ENCODE data around the gene CUEDC2.

CUEDC2 gene

DNA sequence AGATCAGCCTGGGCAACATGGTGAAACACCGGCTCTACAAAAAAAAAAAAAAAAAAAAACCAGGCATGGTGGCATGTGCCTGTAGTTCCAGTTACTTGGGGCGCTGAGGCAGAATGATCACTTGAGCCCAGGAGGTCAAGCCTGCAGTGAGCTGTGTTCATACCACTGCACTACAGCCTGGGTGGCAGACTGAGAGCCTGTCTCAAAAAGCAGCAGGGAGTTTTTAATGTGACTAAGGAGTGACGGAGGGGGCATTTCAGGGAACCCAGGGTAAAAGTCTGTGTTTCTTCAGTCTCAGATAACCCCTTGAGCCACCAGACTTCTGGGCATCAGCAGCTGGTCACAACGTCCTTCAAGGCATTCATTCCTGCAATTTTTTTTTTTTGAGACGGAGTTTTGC lies 21.1 kb upstream of the CUEDC2 start:
- no peak for DNase-seq

DNA sequence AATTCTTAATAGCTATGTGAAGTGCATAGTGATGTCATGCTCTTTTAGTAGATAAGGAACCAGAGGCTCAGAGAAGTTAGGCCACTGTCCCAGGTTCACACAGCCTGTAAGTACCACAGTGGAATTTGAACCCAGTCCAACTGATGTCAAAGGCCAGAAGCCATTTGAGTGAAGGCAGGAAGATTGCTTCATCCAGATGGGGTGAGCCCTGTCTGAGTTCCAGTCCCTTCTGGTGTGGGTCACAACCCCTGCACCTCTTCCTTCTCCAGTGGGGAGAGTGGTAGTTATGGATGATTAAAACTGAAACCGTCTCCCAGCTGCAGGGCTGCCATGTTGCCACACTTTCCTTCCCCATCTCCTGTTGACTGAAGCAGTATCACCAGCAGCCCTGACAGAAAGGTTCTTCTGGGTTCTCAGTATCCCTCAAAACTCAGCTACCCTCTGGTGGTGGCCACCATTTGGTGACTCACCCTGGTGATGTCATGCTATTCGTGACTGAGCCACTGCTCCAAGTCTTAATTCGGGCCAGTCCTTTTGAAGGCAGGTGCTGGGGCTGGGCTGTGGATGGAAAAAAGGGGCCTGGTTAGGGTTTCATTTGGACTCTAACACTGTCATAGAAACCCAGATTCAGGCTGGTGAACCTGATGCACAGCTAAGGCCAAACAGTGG lies 20.4 kb upstream of the CUEDC2 start:
- no peak for DNase-seq

DNA sequence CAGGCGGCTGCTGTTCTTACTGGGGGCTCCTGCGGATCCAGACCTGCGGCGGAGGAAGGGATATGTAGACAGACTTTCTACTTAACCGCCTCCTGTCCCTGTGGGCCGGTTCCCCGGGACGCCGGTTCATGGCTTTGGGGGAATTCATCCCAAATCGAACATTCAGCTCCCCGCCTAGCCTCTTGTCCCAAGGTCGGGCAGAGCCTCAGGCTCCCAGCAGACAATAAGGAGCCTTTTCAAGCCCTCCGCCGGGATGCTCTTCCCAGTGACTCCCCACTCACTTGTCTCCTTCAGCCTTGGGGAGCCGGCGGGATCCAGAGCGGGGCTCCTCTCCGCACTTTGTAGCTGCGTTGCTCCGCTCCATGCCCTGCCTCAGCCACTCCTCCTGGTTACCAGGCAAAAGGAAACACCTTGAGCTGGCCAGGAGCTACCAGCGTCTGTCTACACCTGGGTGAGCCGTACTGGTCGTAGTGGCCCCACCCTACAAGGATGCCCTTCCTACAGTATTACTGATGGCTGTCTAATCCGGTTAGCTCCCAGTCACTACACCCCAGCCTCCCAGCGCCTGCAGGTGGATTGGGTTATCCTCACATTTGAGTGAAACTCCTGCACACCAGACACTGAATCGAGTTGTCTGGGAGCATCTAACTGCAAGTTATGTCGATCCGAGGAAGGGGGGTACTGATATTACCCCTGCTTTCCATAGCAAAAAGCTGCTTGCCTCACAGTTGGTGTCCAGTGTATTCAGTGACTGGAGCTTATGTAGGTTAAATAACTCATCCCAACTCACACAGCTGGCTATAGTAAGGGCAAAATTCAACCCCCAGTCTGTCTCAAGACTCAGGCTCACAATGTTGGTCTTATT lies 19.0 kb upstream of the CUEDC2 start, which contains the start of gene C10orf95:
TSS of gene C10orf95 (minus strand) at position 439 of the 865 bp plus-strand sequence. CDS start 450 bp downstream, outside the sequence.
- no peak for DNase-seq

DNA sequence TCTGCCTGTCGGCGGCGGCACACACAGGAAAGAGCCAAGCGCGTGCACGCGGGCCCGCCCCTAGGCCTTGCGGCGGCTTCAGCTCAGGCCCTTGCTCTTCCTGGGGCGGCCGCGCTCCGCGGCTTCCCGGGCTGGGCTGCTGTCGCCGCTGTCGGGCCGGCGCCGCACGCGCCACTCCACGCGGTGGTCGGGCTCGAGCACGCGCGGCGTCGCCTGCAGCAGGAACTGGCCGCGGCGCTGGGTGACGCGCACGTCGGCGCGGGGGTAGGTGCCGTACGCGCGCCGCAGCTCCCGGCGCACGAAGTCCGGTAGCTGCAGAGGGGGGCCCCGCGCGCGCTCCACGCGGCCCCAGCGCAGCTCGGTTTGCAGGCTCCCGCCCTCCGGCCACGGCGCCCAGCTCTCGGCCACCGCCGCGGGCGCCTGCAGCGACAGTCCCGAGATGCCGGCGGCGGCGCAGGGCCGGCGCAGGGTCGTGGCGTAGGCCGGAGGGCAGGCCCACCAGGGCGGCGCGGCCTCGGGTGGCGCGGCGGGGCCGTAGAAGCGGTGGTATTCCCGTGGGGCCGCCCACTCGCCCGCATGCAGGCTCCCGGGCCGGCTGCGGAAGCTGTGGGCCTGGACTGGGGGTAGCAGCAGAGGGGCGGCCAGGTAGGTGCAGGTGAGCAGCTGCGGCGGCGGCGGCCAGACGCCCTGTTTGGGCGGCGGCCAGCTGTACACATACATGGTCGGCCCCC lies 18.2 kb upstream of the CUEDC2 start:
- DNase-seq = peak; percentile 60

DNA sequence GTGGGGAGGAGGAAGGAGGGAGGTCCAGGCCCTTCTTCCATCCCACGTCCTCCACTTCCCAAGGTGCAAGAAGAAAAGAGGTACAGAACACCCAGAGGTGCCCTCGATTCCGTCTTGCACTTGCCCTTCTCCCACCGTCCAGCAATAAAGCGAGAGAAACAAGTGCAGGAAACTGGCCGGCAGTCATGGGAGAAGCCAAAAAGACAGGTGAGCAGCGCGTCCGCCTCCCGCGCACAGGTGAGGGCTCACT lies 17.7 kb upstream of the CUEDC2 start:
- DNase-seq = no peak

DNA sequence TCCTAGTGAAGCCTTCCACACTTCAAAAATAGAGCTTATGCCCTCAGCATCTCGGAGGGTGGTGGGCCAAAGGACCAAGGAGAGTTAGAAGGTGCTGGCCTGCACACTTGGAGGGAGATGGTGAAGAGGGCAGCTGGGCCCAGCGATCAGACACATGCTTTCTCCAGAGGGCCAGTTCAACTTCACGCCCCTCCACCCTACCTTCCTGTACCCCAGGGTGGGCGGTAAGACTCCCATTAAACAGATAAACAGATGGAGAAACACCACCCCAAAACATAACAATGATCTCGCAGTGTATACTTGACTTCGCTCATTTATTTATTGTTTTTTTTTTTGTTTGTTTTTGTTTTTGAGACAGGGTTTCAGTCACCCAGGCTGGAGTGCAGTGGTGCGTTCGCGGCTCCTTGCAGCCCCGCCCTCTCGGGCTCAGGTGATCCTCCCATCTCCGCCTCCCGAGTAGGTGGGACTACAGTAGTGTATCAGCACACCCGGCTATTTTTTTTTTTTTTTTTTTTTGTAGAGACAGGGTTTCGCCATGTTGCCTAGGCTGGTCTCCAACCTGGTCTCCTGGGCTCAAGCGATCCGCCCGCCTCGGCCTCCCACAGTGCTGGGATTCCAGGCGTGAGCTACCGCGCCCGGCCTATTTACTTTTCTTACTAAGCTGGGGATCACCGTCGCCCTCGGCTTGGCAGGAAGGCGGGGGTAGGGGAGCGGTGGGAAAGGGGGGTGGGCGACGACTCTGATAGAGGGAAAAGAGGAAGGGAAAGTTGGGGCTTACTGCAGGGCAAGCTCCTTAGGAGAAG lies 17.1 kb upstream of the CUEDC2 start:
- DNase-seq = peak; percentile 54

DNA sequence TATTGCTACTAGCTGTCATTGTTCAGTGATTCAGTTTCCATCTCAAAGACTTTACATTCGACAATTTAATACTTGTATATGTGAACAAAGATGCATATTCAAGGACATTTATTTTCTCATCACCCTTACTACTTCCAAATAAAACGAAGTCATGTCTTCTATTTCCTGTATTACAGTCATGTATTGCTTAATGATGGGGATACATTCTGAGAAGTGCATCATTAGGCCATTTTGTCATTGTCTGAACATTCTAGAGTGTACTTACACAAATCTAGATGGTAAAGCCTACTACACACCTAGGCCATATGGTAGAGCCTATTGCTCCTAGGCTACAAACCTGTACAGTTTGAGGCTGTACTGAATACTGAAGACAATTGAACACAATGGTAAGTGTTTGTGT lies 12.5 kb upstream of the CUEDC2 start:
- no peak for DNase-seq

DNA sequence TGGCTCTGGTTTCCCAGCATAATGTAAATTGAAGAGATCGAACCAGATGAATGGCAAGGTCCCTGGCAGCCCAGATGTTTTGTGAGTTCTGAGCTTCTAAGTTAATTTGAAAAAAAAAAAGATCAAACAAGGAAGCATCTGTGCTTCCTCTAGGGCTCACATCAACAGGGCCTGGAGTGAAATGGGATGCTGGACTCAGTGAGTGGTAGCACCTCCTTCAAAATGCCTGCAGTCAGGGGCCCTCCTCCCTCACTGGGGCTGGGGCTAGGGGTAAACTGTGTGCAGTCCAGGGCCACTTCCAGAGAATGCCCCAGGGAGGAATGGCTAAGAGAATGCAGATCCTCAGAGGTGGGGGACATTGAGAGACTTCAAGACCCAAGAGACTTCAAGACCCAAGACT lies 6.0 kb upstream of the CUEDC2 start:
- no peak for DNase-seq

DNA sequence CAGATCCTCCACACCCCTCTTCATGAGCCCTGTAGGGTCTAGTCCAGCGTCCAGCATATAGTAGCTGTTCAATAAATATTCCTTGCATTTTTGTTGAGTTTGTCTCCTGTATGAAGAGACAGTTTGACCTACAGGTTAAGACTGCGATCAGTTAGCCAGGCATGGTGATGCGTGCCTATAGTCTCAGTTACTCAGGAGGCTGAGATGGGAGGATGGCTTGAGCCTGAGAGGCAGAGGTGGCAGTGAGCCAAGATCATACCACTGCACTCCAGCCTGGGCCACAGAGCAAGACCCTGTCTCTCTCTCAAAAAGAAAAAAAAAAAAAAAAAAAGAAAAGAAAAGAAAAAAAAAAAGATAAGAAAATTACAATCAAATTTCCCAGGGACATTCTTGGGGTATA lies 5.1 kb upstream of the CUEDC2 start:
- no peak for DNase-seq

DNA sequence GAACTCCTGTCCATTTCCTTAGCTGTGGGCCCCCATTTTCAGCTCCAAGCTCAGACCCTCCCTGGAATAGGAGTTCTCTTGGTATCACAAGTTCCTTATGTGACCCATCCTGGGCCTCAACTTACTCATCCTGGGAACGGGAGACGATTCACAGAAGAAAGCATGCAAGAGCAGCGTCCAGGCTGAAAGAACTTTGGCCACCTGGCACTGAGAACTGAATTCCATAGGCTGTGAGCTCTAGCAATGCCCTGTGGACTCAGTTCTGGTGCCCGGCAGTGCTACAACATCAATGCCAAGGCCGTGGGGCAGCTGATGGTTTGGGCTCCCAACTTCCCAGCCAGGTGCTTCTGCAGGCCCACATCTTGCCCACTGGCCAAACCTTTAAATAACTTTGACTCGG lies 3.9 kb upstream of the CUEDC2 start:
- no peak for DNase-seq

DNA sequence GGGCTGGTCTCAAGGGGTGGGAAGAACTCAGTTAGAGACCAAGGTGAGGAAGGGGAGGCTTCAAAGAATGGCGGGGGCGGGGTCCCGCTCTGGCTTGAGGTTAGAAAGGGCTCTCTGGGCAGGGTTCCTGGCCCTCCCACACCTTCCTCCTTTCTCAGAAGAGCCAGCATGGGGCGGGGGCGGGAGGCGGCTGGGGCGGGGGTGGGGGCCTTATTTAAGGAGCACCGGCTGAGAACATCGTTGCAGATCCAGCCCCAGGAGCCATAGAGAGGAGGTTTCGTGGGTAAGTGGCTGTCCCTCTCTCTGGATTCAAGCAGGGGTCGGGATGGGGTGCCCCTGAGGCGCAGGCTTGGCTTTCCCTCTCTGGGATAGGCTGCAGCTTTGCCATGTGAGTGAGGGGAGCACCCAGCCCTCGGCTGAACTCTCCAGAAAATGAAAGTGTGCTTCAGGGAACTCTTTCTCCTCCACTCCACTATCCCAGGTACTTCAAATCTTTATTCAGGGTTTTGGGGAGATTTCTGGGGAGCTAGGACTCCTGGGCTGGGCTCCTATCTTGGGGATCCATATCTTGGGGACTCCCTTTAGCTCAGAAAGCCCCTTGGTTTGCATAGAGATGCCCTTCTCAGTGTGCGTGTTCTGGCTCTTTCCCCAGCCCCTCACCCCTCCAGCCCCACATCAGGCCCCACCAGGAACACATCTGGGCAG lies 3.3 kb upstream of the CUEDC2 start:
- DNase-seq = no peak

DNA sequence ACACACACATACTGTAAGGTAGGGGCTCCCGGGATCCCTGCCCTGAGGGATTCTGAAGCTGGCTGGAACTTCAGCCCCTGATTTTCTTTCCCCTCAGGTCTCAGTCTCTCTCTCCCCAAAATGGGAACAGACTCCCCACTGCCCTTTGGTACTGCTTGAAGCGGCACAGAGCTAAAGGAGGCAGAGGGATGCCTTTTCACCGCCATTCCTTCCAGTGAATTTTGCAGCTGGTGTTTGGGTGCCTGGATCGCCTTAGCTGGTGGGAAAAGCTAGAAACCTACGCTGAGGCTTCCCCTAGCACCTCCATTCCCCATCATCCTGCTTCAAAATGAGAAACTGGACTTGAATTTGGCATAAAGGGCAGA lies 2.7 kb upstream of the CUEDC2 start:
- DNase-seq = no peak

DNA sequence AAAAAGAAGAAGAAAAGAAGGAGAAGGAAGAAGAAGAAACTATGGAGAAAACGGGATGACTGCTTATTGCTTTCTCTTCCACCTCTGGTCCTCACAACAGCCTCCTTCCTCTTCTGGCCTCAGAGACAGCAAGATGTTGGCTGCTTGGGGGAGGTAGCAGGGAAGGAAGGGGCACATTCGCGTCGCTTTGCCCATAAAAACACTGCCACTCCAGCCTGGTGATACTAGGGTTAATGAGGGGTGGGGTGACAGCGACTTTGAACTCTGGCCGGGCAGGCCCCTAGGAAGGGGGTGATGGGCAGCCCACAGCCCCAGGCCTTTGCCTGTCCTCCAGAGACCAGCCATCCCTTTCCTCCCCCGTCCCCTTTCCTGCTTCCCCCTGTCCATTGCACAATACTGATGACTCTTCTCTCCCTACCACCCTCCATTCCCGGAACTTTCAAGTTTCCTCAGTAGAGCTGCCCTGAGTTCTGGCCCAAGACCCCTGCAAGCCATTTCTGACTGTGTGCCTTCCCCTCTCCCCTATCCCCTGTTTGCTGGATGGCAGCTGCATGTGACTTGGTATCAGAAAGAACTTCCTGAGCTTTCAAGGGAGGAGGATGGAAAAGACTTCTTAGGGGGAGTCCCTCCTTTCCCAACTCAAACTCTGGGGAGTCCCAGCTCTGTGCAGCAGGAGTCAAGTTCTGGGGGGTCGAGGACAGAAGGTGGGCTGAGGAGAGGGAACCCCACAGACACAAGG lies 2.2 kb upstream of the CUEDC2 start:
- DNase-seq = no peak

DNA sequence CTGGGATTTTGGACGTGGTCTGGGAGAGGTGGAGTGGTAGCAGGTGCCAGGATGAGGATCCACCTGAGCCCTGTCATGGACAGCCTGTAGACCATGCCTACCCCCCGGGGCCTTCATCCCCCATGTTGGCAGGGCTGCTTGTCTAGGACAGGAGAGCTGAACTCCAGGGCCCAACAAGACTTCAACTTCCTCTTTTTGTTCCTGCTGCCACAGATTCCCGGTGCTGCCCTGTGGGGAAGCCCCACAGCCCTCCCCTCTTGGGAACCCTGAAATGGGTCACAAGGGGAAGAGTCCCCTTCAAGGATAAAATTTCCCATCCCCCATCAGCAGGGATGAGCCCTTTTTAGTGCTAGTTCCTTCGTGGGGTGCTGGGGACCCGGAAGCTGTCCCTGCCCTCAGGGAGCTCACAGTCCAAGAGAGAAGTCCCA lies 1.3 kb upstream of the CUEDC2 start:
- DNase-seq = no peak

DNA sequence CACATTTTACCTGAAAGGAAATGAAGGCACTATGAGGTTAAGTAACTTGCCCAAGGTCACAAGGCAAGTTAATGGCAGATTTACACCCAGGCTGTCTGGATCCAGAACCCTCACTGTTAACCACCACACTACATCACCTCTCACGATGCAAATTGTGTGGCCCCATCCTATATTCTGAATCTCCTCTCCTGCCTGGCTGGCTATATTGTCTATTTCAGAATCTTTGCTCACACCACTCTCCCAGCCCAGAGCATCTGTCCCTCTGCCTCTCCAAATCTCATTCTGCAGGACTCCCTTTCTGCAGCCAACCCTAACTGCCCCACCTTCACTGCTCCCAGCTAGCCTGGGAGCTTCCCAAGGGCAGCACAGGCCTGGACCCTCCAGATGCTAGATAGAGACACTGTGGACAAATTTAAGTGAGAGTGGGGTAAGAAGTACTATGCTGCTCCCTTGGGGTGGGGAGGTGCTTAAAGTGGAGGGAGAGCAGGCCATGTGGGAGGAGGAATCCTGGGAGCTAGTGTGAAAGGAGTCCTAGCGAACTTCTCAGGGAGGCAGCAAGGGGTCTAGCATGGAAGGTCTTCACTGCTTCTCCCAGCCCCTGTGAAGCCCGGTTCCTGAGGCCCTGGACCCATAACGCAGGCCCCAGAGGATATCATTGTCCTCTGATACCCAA lies 786 bp downstream of the CUEDC2 start:
- no peak for DNase-seq

DNA sequence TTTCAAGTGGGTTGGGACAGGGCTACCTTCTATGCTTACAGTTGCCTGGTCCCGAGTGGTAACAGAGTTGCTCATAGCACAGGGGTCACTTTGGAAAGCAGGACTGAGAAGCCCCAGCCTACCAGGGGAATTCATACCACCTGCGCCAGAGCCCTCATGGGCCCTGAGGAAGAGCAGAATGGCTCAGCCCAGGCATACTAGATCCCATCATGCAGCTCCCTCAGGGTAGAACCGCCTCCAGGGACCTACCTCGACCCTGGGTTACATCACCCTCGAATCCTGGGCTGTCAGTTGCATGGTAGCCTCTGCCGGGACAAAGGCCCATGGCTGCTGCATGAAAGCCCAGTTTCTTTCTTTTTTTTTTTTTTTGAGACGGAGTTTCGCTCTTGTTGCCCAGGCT lies 2.9 kb downstream of the CUEDC2 start:
- DNase-seq = no peak

DNA sequence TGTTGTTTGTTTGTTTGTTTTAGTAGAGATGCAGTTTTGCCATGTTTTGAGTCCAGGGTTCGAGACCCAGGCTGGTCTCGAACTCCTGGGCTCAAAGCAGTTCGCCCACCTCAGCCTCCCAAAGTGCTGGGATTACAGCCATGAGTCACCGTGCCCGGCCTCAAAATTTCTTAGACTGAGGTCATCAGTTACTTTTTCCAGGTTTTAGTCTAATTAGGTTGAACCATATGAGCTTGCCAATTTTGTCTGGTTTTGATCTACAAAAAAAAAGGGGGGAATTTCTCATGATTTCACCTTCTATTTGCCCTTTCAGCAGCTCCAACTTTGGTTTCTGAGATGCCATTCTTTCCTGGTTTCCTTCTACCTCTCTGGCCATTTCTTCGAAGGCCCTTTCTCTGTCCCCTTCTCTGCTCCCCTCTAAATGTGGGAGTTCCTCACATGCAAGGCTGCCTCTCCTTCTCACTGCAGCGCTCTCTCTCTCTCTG lies 5.5 kb downstream of the CUEDC2 start:
- no peak for DNase-seq

DNA sequence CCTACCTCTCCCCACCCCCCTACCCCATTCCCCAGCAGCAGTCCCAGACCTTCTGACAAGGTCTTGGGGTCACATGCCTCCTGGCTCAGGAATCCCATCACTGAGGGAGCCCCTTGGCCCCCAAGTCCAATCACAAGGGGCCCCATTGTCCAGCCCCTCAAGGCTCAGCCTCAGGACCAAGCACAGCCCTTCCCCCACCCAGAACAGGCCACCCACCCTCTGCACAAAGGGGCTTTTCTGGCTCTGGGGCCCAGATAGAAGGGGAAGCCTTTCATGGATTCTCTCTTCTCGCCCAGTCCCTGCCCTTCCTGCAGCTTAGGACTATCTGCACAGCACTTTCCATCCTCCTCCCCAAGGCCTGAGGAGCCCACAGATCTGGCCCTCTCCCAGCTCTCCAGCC lies 6.9 kb downstream of the CUEDC2 start:
- DNase-seq = no peak

DNA sequence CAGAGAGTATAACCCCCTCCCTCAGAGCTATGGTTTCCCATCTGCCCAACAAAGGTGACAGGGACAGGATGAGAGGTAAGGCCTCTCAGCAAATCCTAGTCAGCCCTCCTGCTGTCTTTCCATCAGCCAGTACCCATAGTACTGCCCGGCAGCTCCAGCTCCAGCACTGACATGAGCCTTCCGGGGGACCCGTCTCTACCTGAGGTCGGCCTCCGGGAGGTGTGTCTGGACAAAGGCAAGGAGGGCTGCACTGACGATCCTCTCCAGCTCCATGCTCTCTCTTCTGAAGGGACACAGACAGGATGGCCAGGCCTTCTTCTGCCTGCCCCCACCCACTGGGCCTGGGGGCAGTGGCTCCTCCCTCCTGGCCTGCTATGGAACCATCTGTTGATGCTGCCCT lies 7.5 kb downstream of the CUEDC2 start:
- no peak for DNase-seq

DNA sequence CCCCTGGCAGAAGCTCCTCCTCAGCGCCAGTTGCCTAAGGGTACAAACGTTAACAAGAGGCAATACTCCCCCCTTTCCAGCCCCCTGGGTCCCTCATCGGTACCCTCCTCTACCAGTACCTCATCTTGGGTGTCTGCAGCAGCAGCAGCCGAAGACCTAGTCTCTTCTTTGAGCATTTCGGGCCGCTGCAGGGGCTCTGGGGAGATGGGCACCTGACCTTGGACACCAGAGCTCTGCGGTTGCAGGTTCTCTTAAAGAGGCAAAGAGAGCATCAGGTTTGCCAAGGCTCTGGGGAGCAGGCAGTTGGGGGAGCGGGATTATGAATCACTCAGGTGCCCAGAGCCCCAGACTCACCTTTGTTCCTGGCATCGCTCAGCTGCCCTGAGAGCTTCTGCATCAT lies 8.2 kb downstream of the CUEDC2 start:
- no peak for DNase-seq

DNA sequence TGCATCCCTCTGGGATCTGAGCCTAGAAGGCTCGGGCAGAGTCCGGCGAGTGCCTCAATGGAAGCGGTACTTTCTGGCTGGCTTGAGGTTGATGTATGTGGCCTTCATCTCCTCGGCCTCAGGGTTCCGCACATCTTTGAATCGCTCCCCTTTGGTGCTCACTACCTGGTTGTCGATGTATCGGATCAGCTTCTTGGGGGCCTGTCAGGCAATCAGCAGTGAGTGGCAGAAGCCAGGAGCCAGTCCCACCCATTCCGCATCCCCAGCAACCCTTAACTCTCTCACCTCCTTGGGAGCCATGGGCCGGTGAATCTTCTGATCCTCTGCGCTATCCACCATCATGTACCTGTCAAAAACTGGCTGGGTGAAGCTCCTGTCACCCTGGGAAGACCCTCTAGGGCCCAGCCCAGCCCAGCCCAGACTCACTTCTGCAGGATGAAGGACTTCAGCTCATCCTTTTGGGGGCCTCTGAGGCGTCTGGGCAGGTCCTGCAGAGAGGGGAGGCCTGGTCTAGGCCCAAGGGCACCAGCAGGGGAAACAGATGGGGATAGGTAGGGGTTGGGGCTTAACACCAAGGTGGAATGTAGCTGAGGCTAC lies 8.9 kb downstream of the CUEDC2 start:
- no peak for DNase-seq

Measured in NCI-H1092 (cell line).